ENCODE data around the gene EMC10.

DNA sequence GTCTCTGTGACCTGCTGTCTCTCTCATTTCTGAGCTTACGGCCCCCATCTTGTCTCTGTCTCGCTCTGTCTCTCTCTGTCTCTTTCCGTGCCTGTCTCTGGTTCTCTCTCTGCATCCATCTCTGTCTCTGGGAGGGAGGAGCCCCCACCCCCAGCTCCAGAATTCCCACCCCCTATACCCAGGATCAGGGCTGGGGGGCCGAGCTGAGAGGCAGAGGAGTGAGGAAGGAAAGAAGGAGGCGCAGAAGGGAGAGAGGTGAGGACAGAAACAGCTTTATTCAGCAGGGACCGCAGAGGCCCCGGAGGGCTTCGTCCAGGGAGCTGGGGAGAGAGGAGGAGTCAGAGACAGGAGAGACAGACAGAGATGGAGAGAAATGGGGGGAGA is 20.7 kb downstream of the EMC10 start:
- TF ChIP-seq, protein P1, sequence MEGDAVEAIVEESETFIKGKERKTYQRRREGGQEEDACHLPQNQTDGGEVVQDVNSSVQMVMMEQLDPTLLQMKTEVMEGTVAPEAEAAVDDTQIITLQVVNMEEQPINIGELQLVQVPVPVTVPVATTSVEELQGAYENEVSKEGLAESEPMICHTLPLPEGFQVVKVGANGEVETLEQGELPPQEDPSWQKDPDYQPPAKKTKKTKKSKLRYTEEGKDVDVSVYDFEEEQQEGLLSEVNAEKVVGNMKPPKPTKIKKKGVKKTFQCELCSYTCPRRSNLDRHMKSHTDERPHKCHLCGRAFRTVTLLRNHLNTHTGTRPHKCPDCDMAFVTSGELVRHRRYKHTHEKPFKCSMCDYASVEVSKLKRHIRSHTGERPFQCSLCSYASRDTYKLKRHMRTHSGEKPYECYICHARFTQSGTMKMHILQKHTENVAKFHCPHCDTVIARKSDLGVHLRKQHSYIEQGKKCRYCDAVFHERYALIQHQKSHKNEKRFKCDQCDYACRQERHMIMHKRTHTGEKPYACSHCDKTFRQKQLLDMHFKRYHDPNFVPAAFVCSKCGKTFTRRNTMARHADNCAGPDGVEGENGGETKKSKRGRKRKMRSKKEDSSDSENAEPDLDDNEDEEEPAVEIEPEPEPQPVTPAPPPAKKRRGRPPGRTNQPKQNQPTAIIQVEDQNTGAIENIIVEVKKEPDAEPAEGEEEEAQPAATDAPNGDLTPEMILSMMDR (IDR thresholded peaks at IDR 0.05): no peak
- no peak for TF ChIP-seq POLR2AphosphoS5 (IDR thresholded peaks at IDR 0.05)

Data from prostate gland (tissue), 2 donors.